Measurements from ENCODE around the gene CASP1.
"Not testable (repeated sequence)": the region's sequence is repeated elsewhere in the genome, so short reads cannot be mapped to it uniquely, and the experiment has no call there.

Gene CASP1

DNA sequence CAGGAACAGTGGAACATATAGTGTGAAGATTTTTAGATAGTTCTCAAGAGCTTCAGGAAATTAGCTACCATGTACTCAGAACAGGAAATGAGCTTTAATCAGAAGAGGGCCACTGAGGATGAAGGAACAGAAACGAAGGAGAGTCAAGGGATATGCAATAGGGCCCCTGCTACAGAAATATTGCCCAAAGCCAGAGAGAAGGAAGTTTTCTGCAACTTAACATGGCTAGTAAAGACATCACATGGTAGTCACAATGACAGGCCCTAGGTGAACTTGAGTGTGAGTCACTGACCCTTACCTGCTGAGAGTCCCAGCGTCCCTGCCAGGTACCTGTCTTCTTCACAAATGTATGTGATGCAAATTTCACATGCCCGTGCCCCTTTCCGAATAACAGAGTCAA lies 35.4 kb upstream of the CASP1 start:
- DNase-seq (ENCODE audit: insufficient read length, low spot score): no peak
- no peak for FAIRE-seq
- TF ChIP-seq PAX5 (IDR thresholded peaks at IDR 0.05; ENCODE audit: insufficient read depth, low read length, severe bottlenecking) (no peak), TAF1 (IDR thresholded peaks at IDR 0.05; ENCODE audit: low read depth, low read length) (no peak), POU2F2 (IDR thresholded peaks at IDR 0.05; ENCODE audit: low read depth, low read length) (no peak), POLR2AphosphoS5 (IDR thresholded peaks at IDR 0.05; ENCODE audit: low read depth, low read length) (no peak), POLR2A (IDR thresholded peaks at IDR 0.05; ENCODE audit: low read depth, low read length) (no peak), SPI1 (IDR thresholded peaks at IDR 0.05; ENCODE audit: low read depth, low read length) (no peak)

DNA sequence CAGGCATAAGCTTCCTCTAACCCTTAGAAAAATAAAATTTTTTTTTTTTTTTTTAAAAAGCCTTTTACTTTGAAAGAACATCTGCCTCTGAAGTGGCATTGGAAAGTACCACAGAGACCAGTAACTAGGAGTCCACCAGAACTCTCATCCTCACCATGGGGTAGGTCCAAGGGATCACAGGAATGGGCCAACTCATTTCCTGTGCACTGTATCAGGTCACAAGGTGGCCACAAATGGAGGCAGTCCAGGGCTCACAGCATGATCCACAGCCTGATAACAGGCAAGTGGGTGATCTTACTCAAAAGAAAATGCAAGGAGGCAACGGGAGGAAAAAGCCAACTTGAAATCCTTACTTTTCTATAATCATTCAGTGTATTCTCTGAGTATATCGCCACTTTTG lies 34.8 kb upstream of the CASP1 start:
- not testable (repeated sequence) for FAIRE-seq; DNase-seq (ENCODE audit: insufficient read length, low spot score)

DNA sequence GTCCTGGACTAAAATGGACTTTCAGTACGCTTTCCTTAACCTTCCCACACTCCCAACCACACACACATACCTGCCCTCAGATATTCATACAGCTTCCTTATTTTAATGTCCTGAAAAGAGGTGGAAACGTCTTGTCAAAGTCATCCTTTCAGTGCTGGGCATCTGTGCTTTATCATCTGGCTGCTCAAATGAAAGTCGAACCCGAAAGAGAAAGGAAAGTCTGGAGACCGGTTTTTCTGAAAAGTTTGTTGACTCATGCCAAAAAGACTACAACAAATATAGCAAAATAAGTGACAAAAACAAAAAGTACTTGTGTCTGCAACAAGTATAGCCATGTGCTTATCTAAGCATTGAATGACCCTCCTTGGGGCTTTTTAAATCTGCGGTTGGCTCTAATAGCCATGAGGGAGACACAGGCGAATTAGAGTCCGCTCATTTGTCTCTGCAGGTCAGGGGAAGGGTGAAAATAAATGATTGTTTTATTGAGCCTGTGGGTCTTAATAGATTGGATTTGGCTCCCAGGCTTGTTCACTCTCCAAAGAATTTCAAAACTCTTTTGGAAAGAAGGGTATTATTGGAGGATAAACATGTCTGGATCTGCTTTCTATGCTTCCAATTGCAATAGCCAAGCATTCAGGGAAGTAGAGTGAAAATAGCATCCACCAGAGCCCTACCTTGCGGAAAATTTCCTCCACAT lies 28.4 kb upstream of the CASP1 start:
- FAIRE-seq; DNase-seq (ENCODE audit: insufficient read length, low spot score): not testable (repeated sequence)

DNA sequence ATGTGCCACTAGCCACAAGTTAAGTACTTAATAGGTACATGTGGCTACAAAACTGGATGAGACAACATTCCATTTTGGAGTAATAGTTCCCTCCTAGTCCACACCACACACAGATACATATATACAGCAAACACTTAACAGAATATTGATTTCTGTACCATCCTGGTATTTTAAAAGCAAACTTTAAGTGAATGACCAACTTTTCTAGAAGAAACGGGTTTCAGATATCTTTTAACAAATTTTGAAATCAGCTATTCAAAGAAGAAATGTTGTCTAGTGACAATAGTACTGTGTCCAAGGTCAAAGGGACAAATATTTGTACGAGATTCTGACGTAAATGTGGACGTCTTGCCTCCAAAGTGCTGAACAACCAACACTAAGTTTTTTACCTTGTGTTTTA lies 22.5 kb upstream of the CASP1 start:
- TF ChIP-seq POLR2AphosphoS5 (IDR thresholded peaks at IDR 0.05; ENCODE audit: low read depth, low read length) (no peak), TAF1 (IDR thresholded peaks at IDR 0.05; ENCODE audit: low read depth, low read length) (no peak), POU2F2 (IDR thresholded peaks at IDR 0.05; ENCODE audit: low read depth, low read length) (no peak), POLR2A (IDR thresholded peaks at IDR 0.05; ENCODE audit: low read depth, low read length) (no peak), SPI1 (IDR thresholded peaks at IDR 0.05; ENCODE audit: low read depth, low read length) (no peak), PAX5 (IDR thresholded peaks at IDR 0.05; ENCODE audit: insufficient read depth, low read length, severe bottlenecking) (no peak)
- no peak for DNase-seq (ENCODE audit: insufficient read length, low spot score)
- no peak for FAIRE-seq

DNA sequence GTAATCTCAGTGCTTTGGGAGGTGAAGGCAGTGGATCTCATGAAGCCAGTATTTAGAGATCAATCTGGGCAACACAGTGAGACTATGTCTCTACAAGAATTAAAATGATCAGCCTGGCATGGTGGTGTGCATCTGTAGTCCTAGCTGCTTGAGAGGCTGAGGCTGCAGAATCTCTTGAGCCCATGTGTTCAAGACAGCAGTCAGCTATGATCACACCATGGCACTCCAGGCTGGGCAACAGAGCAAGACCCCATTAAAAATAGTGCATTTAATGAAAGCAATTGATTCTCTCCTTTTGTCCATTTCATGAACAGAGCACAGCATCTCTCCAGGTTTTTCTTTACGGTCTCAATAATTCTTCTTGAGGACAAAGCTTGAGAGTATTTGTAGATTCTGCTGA lies 21.5 kb upstream of the CASP1 start:
- TF ChIP-seq POU2F2 (IDR thresholded peaks at IDR 0.05; ENCODE audit: low read depth, low read length) (no peak), PAX5 (IDR thresholded peaks at IDR 0.05; ENCODE audit: insufficient read depth, low read length, severe bottlenecking) (no peak), TAF1 (IDR thresholded peaks at IDR 0.05; ENCODE audit: low read depth, low read length) (no peak), SPI1 (IDR thresholded peaks at IDR 0.05; ENCODE audit: low read depth, low read length) (no peak), POLR2AphosphoS5 (IDR thresholded peaks at IDR 0.05; ENCODE audit: low read depth, low read length) (no peak), POLR2A (IDR thresholded peaks at IDR 0.05; ENCODE audit: low read depth, low read length) (no peak)
- FAIRE-seq (no peak), DNase-seq (ENCODE audit: insufficient read length, low spot score) (no peak)

GRCh38 chr11:105054723-105055493 lies 20.0 kb upstream of the CASP1 start:
- FAIRE-seq: no peak
- DNase-seq (ENCODE audit: insufficient read length, low spot score): no peak
- TF ChIP-seq POU2F2 (IDR thresholded peaks at IDR 0.05; ENCODE audit: low read depth, low read length): no peak
- TF ChIP-seq POLR2A (IDR thresholded peaks at IDR 0.05; ENCODE audit: low read depth, low read length): no peak
- TF ChIP-seq PAX5 (IDR thresholded peaks at IDR 0.05; ENCODE audit: insufficient read depth, low read length, severe bottlenecking): no peak
- TF ChIP-seq POLR2AphosphoS5 (IDR thresholded peaks at IDR 0.05; ENCODE audit: low read depth, low read length): no peak
- TF ChIP-seq SPI1 (IDR thresholded peaks at IDR 0.05; ENCODE audit: low read depth, low read length): no peak
- no peak for TF ChIP-seq TAF1 (IDR thresholded peaks at IDR 0.05; ENCODE audit: low read depth, low read length)

DNA sequence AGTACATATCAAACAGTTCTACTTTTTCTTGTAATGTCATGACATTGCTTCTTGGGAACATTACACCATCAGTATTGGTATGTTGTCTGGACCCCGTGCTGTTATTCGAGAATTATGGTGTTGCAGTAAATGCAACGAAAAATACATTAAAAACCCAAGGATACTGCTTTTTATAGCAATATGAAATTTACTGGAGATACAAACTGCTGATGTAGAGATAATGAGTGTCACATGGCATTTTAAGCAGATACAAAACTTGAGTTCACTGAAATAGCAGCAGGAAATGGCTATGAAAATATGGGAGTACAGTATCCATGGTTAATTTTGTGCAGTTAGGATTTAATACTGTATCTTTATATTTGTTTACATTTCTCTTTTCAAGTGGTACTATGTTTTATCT lies 17.5 kb upstream of the CASP1 start:
- DNase-seq (ENCODE audit: insufficient read length, low spot score): no peak
- TF ChIP-seq POU2F2 (IDR thresholded peaks at IDR 0.05; ENCODE audit: low read depth, low read length) (no peak), PAX5 (IDR thresholded peaks at IDR 0.05; ENCODE audit: insufficient read depth, low read length, severe bottlenecking) (no peak), TAF1 (IDR thresholded peaks at IDR 0.05; ENCODE audit: low read depth, low read length) (no peak), POLR2AphosphoS5 (IDR thresholded peaks at IDR 0.05; ENCODE audit: low read depth, low read length) (no peak), SPI1 (IDR thresholded peaks at IDR 0.05; ENCODE audit: low read depth, low read length) (no peak), POLR2A (IDR thresholded peaks at IDR 0.05; ENCODE audit: low read depth, low read length) (no peak)
- no peak for FAIRE-seq

- FAIRE-seq: no peak
- TF ChIP-seq POLR2A (IDR thresholded peaks at IDR 0.05; ENCODE audit: low read depth, low read length): no peak
- no peak for DNase-seq (ENCODE audit: insufficient read length, low spot score)
These were observed 16.6 kb upstream of the CASP1 start for GRCh38 chr11:105051559-105051958.

GRCh38 chr11:105049481-105049880 lies 14.5 kb upstream of the CASP1 start:
- FAIRE-seq (no peak), DNase-seq (ENCODE audit: insufficient read length, low spot score) (no peak)
- TF ChIP-seq SPI1 (IDR thresholded peaks at IDR 0.05; ENCODE audit: low read depth, low read length): no peak

- FAIRE-seq: no peak
- no peak for DNase-seq (ENCODE audit: insufficient read length, low spot score)
- no peak for TF ChIP-seq POLR2A (IDR thresholded peaks at IDR 0.05; ENCODE audit: low read depth, low read length)
- TF ChIP-seq TAF1 (IDR thresholded peaks at IDR 0.05; ENCODE audit: low read depth, low read length): no peak
- TF ChIP-seq PAX5 (IDR thresholded peaks at IDR 0.05; ENCODE audit: insufficient read depth, low read length, severe bottlenecking): no peak
- no peak for TF ChIP-seq SPI1 (IDR thresholded peaks at IDR 0.05; ENCODE audit: low read depth, low read length)
- no peak for TF ChIP-seq POU2F2 (IDR thresholded peaks at IDR 0.05; ENCODE audit: low read depth, low read length)
- no peak for TF ChIP-seq POLR2AphosphoS5 (IDR thresholded peaks at IDR 0.05; ENCODE audit: low read depth, low read length)
These were observed 12.1 kb upstream of the CASP1 start for GRCh38 chr11:105046898-105047579.

Data from GM12891 (cell line).